A673 (cell line): ENCODE results near the gene GRID2. TPM values are rescaled to one million over a fixed set of nuclear protein-coding genes. Genes with fewer than 3 reads are reported as not detected.

Experiments
- BruUV-seq: library from RNA; stranded (reverse); fragments of 400-500 nt; replicated peaks from 2 replicates; lab custom pipeline; 2021; lab: Mats Ljungman, UMichigan
- CTCF ChIA-PET: fragments of 300-600 bp; sonication (Branson Sonifier 250); formaldehyde crosslinking; loops from one replicate; lab custom pipeline; 2022; ENCODE audit warnings: antibody characterized with exemption; lab: Charles Lee
- POLR2A ChIA-PET: fragments of 300-600 bp; sonication (Branson Sonifier 250); formaldehyde crosslinking; loops from one replicate; lab custom pipeline; 2022; ENCODE audit warnings: antibody characterized with exemption; ENCODE audit not compliant: low non-redundant PET; lab: Charles Lee
- DNase-seq: peaks from one replicate; pipeline ENCODE4 v3.0.0-alpha.2; 2015; ENCODE audit warnings: low spot score
- H3K27ac ChIP-seq: fragments of 200-600 bp; sonication (generic); 2 replicates; pipeline ENCODE4 v1.5.1; 2016; ENCODE audit warnings: mixed run types, low read depth, mild to moderate bottlenecking, mixed read lengths, antibody characterized with exemption, low read length; ENCODE audit not compliant: poor library complexity, severe bottlenecking
- H3K27me3 ChIP-seq: fragments of 200-600 bp; sonication (generic); replicated peaks from 2 replicates; pipeline ENCODE4 v1.6.1; 2017; ENCODE audit warnings: mixed run types, low read depth, mild to moderate bottlenecking, mixed read lengths, antibody characterized with exemption, low read length; ENCODE audit not compliant: insufficient read depth, poor library complexity
- H3K36me3 ChIP-seq: fragments of 200-600 bp; sonication (generic); 2 replicates; pipeline ENCODE4 v1.6.1; 2016; ENCODE audit warnings: mixed run types, mild to moderate bottlenecking, mixed read lengths, antibody characterized with exemption, low read length; ENCODE audit not compliant: insufficient read depth, poor library complexity, severe bottlenecking
- H3K4me1 ChIP-seq: fragments of 200-600 bp; sonication (generic); 2 replicates; pipeline ENCODE4 v1.6.1; 2017; ENCODE audit warnings: mixed run types, mild to moderate bottlenecking, mixed read lengths, antibody characterized with exemption, low read length; ENCODE audit not compliant: insufficient read depth, poor library complexity, severe bottlenecking
- H3K4me3 ChIP-seq: fragments of 200-600 bp; sonication (generic); 2 replicates; pipeline ENCODE4 v1.5.1; 2016; ENCODE audit warnings: low read depth, mixed run types, mild to moderate bottlenecking, mixed read lengths, low read length; ENCODE audit not compliant: poor library complexity, severe bottlenecking
- H3K9me3 ChIP-seq: fragments of 200-600 bp; sonication (generic); 2 replicates; pipeline ENCODE4 v1.6.1; 2016; ENCODE audit warnings: mixed run types, low read depth, mild to moderate bottlenecking, mixed read lengths, antibody characterized with exemption, low read length; ENCODE audit not compliant: poor library complexity, severe bottlenecking
- EZH2 ChIP-seq: fragments of 200-600 bp; sonication (generic); IDR thresholded peaks from 2 replicates; pipeline ENCODE4 v1.6.1; 2017; ENCODE audit warnings: borderline replicate concordance, low read depth, mild to moderate bottlenecking, mixed read lengths, antibody characterized with exemption, low read length; ENCODE audit not compliant: poor library complexity, severe bottlenecking
- intact Hi-C: fragments of 100-400 bp; cut with micrococcal nuclease; formaldehyde crosslinking; loops from one replicate; pipeline ENCODE4 v1.10.0; 2022; ENCODE audit not compliant: unreplicated experiment
- total RNA-seq: library from RNA; stranded (reverse); gene quantifications from 2 replicates; pipeline ENCODE4 v1.2.3, GENCODE V29; 2021
- TF ChIP-seq, protein P1 (sequence below): fragments of 300-800, 200-600 bp; sonication (generic); conservative IDR thresholded peaks from 2 replicates; pipeline ENCODE4 v1.5.1; 2017; ENCODE audit warnings: low read depth, mild to moderate bottlenecking, antibody characterized with exemption, low read length, moderate library complexity, mixed read lengths

GRID2 gene
- total RNA-seq, 1 experiment from 2014 or later: not detected

DNA sequence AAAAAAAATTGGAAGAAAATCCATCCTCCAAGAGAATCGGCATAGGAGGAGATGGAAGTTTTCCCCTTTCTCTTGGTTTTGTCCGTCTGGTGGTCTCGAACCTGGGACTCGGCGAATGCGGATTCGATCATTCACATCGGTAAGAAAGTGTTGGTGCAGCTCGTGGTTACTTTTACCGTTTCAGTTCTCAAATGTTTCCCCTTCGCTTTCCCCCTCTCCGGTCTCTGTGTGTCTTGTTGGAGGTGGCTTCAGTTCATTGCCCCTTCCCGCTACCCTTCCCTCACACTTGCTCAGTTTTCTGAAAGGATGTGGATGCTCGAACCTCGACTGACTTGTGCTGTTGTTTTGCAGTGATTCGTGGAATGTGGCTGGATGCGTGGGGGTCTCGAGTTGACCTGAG lies 840 bp downstream of the GRID2 start:
- no peak for TF ChIP-seq EZH2
- TF ChIP-seq, protein P1, sequence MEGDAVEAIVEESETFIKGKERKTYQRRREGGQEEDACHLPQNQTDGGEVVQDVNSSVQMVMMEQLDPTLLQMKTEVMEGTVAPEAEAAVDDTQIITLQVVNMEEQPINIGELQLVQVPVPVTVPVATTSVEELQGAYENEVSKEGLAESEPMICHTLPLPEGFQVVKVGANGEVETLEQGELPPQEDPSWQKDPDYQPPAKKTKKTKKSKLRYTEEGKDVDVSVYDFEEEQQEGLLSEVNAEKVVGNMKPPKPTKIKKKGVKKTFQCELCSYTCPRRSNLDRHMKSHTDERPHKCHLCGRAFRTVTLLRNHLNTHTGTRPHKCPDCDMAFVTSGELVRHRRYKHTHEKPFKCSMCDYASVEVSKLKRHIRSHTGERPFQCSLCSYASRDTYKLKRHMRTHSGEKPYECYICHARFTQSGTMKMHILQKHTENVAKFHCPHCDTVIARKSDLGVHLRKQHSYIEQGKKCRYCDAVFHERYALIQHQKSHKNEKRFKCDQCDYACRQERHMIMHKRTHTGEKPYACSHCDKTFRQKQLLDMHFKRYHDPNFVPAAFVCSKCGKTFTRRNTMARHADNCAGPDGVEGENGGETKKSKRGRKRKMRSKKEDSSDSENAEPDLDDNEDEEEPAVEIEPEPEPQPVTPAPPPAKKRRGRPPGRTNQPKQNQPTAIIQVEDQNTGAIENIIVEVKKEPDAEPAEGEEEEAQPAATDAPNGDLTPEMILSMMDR: no peak
- Histone ChIP-seq H3K4me3 (peak overlapping the region; percentile 46), H3K27me3 (peaks cover 17% of the 10 kb centered on the region), H3K27ac (no peak overlapping the region), H3K9me3 (no peaks in the 10 kb centered on the region), H3K4me1 (no peaks in the 10 kb centered on the region), H3K36me3 (no peaks in the 10 kb centered on the region)
- intact Hi-C loops: no loop called here
- BruUV-seq: no TSS peak
- CTCF ChIA-PET: no interaction called here
- POLR2A ChIA-PET: interaction anchor here (0.6 kb wide), 1 partner anchor 15 kb away, joined by 3 read pairs; no protein-coding TSS in a partner anchor
- DNase-seq: no peak

DNA sequence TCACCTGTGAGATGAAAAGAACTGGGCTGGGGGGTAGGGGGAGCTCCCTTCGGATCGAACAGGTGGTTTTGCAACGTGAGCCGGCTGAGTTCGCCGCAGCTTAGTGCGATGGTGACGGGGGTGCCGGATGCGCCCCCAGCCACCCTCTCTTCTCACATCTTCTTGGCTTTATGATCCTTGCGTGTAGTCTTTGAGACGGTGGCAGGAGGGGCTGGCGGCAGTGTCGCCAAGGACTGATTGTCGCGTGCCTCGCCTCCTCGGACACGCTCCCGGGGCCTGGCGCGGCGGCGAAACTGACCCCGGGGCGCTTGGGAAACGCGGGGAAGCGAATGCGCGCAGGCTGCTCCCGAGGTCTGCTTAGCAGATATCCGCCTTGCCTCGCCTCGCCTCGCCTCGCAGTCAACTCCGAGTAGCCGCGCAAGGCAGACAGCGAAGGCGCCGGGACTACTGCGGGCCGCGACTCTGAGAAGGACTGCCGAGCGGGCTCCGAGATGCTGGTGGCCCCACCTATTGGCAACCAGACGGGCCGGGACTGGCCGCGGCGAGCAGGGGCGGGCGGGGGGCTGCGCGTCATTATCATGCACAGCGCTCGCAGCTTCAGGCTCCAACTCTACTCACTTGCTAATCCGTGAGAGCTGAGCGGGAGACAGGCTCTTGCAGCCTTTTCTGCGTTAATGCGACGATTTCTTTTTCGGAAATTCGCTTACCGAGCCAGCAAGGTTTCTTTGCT lies 1.5 kb downstream of the GRID2 start:
- H3K27me3 ChIP-seq: peaks cover 17% of the 10 kb centered on the region
- H3K4me3 ChIP-seq: peak overlapping the region; percentile 46
- ChIA-PET CTCF (no interaction called here), POLR2A (interaction anchor here (0.6 kb wide), 1 partner anchor 16 kb away, joined by 3 read pairs; no protein-coding TSS in a partner anchor)
- TF ChIP-seq EZH2: no peak
- TF ChIP-seq, protein P1: no peak
- peak; percentile 60 for DNase-seq
- H3K36me3 ChIP-seq: no peaks in the 10 kb centered on the region
- H3K9me3 ChIP-seq: no peaks in the 10 kb centered on the region
- intact Hi-C loops: no loop called here
- BruUV-seq: no TSS peak
- H3K27ac ChIP-seq: no peak overlapping the region
- no peaks in the 10 kb centered on the region for H3K4me1 ChIP-seq

DNA sequence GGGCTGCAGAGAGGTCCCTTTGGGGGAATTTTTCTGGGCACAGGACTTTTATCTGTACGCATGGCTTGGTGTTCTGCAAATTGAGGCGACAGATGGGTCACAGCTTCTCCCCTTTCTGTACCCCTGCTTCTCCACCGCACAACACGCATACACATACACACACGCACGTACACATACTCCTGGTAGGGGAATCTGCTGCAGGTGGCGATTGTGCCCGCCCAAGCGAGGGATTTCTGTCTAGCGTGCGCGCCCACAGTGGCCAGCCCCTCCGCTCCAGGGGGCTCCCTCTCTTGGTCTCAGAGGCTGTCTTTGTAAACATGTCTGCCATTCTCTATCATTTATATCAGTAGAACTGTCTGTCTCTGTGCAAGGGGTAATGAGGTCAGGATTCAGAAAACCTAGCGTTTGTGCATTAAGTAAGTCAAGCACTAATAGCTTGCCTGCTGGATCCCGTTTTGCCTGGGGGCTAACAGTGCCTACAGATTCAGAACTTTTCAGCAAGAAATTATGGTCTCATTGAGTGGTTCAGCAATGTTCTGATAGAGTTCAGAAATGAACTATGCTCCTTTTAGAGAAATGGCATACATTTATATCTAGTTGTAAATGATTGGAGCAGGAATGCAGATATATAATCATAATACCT lies 2.2 kb downstream of the GRID2 start:
- H3K27ac ChIP-seq: no peak overlapping the region

More for the DNA sequence above, 2.2 kb downstream of the GRID2 start:
- no peak for DNase-seq
- Histone ChIP-seq H3K4me3 (peak overlapping the region; percentile 46), H3K27me3 (peaks cover 17% of the 10 kb centered on the region), H3K9me3 (no peaks in the 10 kb centered on the region), H3K36me3 (no peaks in the 10 kb centered on the region), H3K4me1 (no peaks in the 10 kb centered on the region)
- no peak for TF ChIP-seq EZH2
- TF ChIP-seq, protein P1: no peak
- intact Hi-C loops: no loop called here
- CTCF ChIA-PET: no interaction called here
- BruUV-seq: no TSS peak
- POLR2A ChIA-PET: no interaction called here
